GM21381 (cell line): ENCODE results near the gene AAMP.

Experiments
- ATAC-seq: cut with Tn5 transposase; IDR thresholded peaks from one replicate; pipeline ENCODE4 v1.9.1; 2021; ENCODE audit warnings: mild to moderate bottlenecking, moderate library complexity; ENCODE audit not compliant: unreplicated experiment

The AAMP gene

GRCh38 chr2:218228366-218229090, 41.4 kb downstream of the AAMP start:
- ATAC-seq = no peak

- no peak for ATAC-seq
These were observed 43.0 kb downstream of the AAMP start for GRCh38 chr2:218226903-218227302.

GRCh38 chr2:218224186-218224585, 45.8 kb downstream of the AAMP start:
- no peak for ATAC-seq

DNA sequence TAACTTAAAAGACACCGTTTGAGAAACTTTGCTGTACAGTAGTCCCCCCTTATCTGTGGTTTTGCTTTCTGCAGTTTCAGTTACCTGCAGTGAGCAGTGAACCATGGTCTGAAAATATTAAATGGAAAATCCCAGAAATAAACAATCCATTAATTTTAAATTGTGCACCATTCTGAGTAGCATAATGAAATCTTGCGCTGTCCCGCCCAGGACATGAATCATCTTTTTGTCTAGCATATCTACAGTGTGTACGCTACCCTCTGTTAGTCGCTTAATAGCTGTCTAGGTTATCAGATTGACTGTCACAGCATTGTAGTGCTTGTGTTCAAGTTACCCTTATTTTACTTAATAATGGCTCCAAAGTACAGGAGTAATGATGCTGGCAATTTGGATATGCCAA, 46.9 kb downstream of the AAMP start:
- ATAC-seq = no peak

DNA sequence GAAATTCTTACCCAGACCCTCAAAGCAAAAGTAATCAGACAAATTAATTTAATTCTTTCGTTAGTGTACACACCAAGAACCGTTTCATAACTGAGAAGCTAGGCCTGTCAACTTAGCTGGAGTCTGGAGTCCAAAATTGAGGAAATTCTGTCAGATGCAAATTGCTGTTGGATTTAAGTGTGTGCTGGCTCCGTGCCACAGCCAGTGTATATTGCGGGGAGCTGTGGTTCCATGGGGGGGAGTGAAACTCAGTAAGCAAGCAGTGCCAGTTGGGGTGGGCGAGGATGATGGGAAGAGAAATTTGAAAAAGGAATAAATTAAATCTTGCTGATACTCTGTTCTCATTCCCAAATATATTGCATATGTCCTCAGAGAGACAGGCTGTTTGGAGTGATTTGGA, 48.9 kb downstream of the AAMP start:
- no peak for ATAC-seq

GRCh38 chr2:218219934-218220333, 50.0 kb downstream of the AAMP start:
- ATAC-seq = no peak

DNA sequence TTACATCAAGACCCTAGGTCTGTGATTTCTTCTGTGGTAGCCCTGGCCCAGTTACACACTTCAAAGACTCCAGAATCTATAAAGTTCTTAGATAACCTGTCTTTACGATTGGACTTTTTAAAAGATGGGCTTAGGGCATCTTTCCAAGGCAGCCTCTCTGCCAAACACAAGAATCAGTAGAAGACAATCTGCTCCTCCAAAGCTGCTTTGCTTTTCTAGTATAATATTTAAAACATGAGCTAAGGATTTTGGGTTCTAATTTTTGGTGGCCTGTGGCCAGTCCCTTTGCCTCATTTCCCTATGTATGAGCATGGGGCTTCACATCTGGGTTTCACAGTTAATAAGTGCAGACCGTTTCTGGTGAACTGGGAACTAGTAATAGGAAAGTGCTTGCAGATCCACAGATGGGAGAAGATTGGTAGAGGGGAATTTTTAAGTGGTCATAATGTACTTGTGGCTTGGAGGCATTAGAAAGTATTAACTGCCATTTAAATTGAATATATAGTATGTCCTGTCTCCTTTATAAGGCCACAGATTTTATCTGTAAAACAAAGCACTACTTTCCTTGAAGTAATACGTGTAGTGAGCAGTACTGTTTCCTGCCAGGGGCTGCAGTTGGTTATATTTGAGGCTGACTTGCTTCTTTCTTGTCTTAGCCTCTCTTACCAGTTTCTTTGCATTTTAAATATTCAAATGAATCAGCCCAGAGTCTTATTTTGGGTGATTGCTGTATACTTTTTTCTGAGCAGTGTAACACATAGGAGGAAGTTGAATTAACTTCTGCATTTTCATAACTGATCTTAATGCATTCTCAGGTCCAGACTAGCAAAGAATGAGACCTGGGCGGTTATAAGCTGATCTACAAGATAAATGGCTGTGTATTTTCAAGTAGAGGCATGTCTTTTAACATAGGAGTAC, 51.4 kb downstream of the AAMP start:
- peak; percentile 39 for ATAC-seq

DNA sequence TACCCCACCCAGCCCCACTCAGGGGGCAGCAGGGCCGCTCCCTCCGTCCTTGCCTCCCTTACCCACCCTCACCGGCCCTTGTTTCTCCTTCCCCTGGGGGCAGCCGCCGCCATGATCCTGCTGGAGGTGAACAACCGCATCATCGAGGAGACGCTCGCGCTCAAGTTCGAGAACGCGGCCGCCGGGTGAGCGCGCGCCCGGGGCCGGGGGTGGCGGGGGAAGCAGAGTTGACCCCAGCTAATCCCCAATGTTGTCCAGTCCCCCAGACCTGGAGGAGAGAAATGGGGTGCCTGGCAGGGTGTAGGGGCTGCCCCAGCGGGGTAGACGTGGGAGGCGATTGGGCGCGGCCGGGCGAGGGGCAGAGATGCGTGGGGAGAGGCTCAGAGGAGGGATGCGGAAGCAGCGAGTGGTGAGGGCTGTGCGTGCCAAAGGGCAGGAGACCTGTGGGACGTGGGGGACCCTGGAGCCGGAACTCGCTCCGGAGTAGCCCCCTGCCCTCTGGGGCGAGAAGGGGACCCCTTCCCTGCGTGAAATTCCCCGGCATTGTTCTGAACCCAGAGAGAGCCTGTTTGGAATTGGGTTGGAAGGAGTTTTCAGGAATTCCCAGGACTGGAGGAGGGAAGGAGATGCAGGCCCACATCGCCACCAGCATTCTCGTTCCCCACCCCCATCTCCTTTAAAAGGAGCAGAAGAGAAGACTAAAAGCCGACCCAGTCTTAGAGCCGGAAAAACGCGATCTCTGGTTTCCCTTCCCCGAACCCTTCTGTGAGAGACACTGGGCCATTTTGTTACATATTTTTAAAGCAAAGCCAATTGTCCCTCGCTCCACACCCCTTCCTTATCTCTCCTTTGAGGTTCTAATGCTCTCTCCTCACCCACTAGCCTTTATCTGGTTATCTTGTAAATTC, 52.3 kb downstream of the AAMP start:
- peak; percentile 29 for ATAC-seq

GRCh38 chr2:218216674-218217359, 53.1 kb downstream of the AAMP start, which contains the start of gene ARPC2:
TSS of gene ARPC2 (plus strand) at chr2:218217189. CDS start at chr2:218217471, 282 bp downstream.
- peak; percentile 71 for ATAC-seq

GRCh38 chr2:218216336-218216673, 53.6 kb downstream of the AAMP start:
- no peak for ATAC-seq
